ENCODE data around the gene ARHGEF7. TPM values are rescaled to one million over a fixed set of nuclear protein-coding genes. Genes with fewer than 3 reads are reported as not detected.

Gene ARHGEF7
- total RNA-seq, 1 donor from 2014 or later, result 95.7 TPM

DNA sequence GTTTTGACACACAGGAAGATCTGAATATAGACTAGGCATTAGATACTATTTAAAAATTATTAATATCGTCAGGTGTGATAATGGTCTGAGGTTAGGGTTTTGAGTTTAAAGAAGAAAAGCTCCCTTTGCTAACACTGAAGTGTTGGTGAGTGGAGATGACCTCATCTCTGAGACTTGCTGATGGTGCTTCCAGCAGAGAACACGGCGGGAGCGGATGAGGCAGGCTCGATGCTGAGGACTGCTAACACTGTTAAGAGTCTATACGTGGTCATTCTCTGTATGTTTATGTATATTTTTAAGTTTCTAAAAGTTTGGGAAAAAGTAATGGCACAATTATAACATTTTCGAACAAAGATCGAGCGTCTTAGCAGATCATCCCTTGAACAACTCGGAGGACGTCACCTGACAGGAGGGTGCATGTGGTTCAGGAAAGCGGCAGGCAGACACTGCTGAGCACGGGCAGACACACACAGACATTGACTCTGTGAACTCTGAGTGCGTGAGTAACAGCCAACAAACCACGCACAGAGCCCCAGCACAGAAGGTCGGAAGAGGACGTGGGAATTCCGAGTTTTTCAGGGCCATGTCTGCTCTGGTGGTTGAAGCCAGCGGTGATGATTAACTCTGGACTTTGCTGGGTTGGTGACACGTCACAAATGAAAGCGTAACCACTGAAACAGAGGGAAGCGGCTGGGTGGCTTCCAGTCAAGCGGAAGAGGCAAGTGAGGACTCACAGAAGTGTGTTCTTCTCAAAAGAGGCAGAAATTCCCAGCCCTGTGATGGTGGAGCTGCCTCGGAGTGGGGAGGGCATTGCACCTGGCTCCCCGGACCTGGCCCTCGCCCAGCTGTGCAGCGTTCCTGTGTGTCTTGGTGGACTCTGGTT lies 113.4 kb downstream of the ARHGEF7 start:
- Mint-ChIP-seq H3K36me3 (ENCODE audit: low read depth) (peaks cover 71% of the 10 kb centered on the region), H3K4me3 (no peak overlapping the region), H3K27me3 (no peaks in the 10 kb centered on the region), H3K9me3 (no peaks in the 10 kb centered on the region), H3K4me1 (peaks cover 4% of the 10 kb centered on the region), H3K27ac (no peak overlapping the region)
- no peak for DNase-seq
- no peak for ATAC-seq (ENCODE audit: low read depth)
- CTCF ChIA-PET, result interaction anchor here (1.3 kb wide), 1 partner anchor 161 kb away, joined by 3 read pairs; no protein-coding TSS in a partner anchor
- POLR2A ChIA-PET, result no interaction called here
- intact Hi-C loops (cut with micrococcal nuclease), result no loop called here
- TF ChIP-seq, protein P1, sequence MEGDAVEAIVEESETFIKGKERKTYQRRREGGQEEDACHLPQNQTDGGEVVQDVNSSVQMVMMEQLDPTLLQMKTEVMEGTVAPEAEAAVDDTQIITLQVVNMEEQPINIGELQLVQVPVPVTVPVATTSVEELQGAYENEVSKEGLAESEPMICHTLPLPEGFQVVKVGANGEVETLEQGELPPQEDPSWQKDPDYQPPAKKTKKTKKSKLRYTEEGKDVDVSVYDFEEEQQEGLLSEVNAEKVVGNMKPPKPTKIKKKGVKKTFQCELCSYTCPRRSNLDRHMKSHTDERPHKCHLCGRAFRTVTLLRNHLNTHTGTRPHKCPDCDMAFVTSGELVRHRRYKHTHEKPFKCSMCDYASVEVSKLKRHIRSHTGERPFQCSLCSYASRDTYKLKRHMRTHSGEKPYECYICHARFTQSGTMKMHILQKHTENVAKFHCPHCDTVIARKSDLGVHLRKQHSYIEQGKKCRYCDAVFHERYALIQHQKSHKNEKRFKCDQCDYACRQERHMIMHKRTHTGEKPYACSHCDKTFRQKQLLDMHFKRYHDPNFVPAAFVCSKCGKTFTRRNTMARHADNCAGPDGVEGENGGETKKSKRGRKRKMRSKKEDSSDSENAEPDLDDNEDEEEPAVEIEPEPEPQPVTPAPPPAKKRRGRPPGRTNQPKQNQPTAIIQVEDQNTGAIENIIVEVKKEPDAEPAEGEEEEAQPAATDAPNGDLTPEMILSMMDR (IDR thresholded peaks at IDR 0.05), result no peak

DNA sequence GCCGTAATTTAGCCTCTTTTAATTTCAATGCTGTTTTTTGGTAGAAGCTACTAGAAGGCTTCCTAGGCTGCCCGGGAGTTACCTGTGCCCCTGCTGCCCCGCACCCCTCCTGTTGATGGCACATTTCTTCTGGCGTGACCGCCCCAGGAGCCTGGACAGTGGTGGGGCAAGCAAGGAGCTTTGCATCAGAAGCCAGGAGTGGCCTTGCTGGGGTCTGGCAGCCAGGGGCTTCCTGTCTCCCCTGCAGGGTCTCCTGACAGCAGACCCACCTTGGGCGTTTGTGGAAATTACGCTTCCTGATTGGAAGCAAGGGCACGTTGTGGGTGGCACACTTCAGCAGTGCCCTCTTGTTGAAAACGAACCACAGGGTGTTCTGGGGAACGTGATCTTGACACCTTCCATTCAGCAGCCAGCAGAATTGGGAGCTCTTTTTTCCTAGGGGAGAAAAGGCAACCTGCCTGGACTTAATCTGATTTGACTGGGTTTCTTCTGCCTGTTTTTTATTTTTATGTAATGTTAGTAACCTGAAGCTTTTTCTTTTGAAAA lies 115.3 kb downstream of the ARHGEF7 start:
- H3K27ac Mint-ChIP-seq, result no peak overlapping the region
- intact Hi-C loops (cut with micrococcal nuclease), result no loop called here
- TF ChIP-seq, protein P1 (IDR thresholded peaks at IDR 0.05), result no peak
- DNase-seq, result no peak
- no peak for ATAC-seq (ENCODE audit: low read depth)
- ChIA-PET POLR2A (no interaction called here), CTCF (no interaction called here)
- no peaks in the 10 kb centered on the region for H3K9me3 Mint-ChIP-seq
- peaks cover 3% of the 10 kb centered on the region for H3K4me1 Mint-ChIP-seq
- no peak overlapping the region for H3K4me3 Mint-ChIP-seq
- H3K27me3 Mint-ChIP-seq, result no peaks in the 10 kb centered on the region
- H3K36me3 Mint-ChIP-seq (ENCODE audit: low read depth), result peaks cover 82% of the 10 kb centered on the region

DNA sequence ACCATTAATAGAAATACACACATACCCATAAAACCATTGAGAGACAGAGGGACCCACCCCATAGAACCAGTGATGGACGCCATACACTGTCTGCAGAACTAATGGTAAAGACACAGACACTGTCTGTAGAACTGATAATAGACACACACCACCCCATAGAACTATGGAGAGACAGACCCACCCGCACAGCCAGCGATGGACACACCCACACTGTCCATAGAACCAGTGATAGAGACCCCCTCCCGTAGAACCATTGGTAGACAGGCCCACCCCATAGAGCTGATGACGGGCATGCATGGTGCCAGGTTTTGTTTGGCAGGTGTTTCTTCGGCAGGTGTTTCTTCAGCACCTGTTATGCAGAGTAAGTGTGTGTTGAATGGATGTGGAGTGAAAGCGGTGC lies 117.1 kb downstream of the ARHGEF7 start:
- no peak for DNase-seq
- H3K36me3 Mint-ChIP-seq (ENCODE audit: low read depth), result peaks cover 79% of the 10 kb centered on the region
- no peaks in the 10 kb centered on the region for H3K4me1 Mint-ChIP-seq
- no peak for ATAC-seq (ENCODE audit: low read depth)
- no peak overlapping the region for H3K27ac Mint-ChIP-seq
- no peaks in the 10 kb centered on the region for H3K27me3 Mint-ChIP-seq
- no peak overlapping the region for H3K4me3 Mint-ChIP-seq
- POLR2A ChIA-PET, result no interaction called here
- CTCF ChIA-PET, result no interaction called here
- TF ChIP-seq, protein P1 (IDR thresholded peaks at IDR 0.05), result no peak
- H3K9me3 Mint-ChIP-seq, result no peaks in the 10 kb centered on the region
- intact Hi-C loops (cut with micrococcal nuclease), result no loop called here

DNA sequence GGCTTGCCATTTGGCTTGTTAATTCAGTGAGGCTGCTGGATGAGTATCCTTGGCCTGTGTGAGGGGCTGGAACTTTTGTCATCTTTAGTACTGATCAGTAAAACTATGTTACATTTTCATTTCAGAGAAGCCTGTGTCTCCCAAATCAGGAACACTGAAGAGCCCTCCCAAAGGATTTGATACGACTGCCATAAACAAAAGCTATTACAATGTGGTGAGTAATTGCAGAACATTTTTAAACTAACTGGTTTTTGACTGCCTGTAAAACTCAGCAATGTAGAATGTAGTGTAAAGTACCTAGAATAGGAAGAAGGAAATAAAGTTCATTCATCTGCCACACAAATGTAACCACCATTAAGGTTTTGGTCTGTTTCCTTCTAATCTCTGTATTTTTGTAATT lies 118.0 kb downstream of the ARHGEF7 start:
- no peaks in the 10 kb centered on the region for H3K9me3 Mint-ChIP-seq
- DNase-seq (no peak), ATAC-seq (ENCODE audit: low read depth) (no peak)
- TF ChIP-seq, protein P1 (IDR thresholded peaks at IDR 0.05), result no peak
- intact Hi-C loops (cut with micrococcal nuclease), result no loop called here
- ChIA-PET CTCF (interaction anchor here (1.0 kb wide), 1 partner anchor 165 kb away, joined by 3 read pairs; no protein-coding TSS in a partner anchor), POLR2A (no interaction called here)
- peaks cover 78% of the 10 kb centered on the region for H3K36me3 Mint-ChIP-seq (ENCODE audit: low read depth)
- H3K27ac Mint-ChIP-seq, result no peak overlapping the region
- H3K4me3 Mint-ChIP-seq, result no peak overlapping the region
- H3K27me3 Mint-ChIP-seq, result no peaks in the 10 kb centered on the region
- peaks cover 1% of the 10 kb centered on the region for H3K4me1 Mint-ChIP-seq

Measured in activated B cell treated with CpG ODN at 0.5 μM for 24 hours (primary cell).